HEK293T (cell line): ENCODE measurements around the gene KCNQ1.
A peak's percentile ranks its signal among the peaks of the same experiment; 100 is the strongest.

Source experiments
- CTCF ChIA-PET: fragments of 350-600 bp; formaldehyde crosslinking; extraction: SDS; loops from one replicate; lab custom pipeline; 2021; ENCODE audit warnings: antibody characterized with exemption, inconsistent platforms; lab: Yijun Ruan, JAX
- POLR2A ChIA-PET: fragments of 350-600 bp; formaldehyde crosslinking; extraction: SDS; loops from one replicate; lab custom pipeline; 2020; ENCODE audit warnings: antibody characterized with exemption, inconsistent platforms; lab: Yijun Ruan, JAX
- DNase-seq: peaks from one replicate; pipeline ENCODE4 v3.0.0; 2012; ENCODE audit warnings: mixed read lengths; ENCODE audit errors: extremely low spot score
- ARNT ChIP-seq: fragments of 450-650 bp; IDR thresholded peaks from 2 replicates; pipeline ENCODE4 v1.6.1; 2017; ENCODE audit warnings: mild to moderate bottlenecking
- BHLHE40 ChIP-seq: fragments of 450-650 bp; IDR thresholded peaks from 2 replicates; pipeline ENCODE4 v1.6.1; 2016; ENCODE audit warnings: mild to moderate bottlenecking, moderate library complexity, borderline replicate concordance
- CTBP1 ChIP-seq: fragments of 450-650 bp; IDR thresholded peaks from 2 replicates; pipeline ENCODE4 v1.6.1; 2016; ENCODE audit warnings: borderline replicate concordance
- ELF4 ChIP-seq: fragments of 450-650 bp; IDR thresholded peaks from 2 replicates; pipeline ENCODE4 v1.6.1; 2017; ENCODE audit warnings: antibody characterized with exemption
- FOXA1 ChIP-seq: fragments of 450-650 bp; IDR thresholded peaks from 2 replicates; pipeline ENCODE4 v1.6.1; 2016; ENCODE audit warnings: mild to moderate bottlenecking
- FOXK2 ChIP-seq: fragments of 450-650 bp; IDR thresholded peaks from 2 replicates; pipeline ENCODE4 v1.6.1; 2016; ENCODE audit warnings: mild to moderate bottlenecking
- FOXM1 ChIP-seq: fragments of 450-650 bp; IDR thresholded peaks from 2 replicates; pipeline ENCODE4 v1.6.1; 2017; ENCODE audit warnings: mild to moderate bottlenecking, borderline replicate concordance
- HDGF ChIP-seq: fragments of 450-650 bp; IDR thresholded peaks from 2 replicates; pipeline ENCODE4 v1.6.1; 2017; ENCODE audit warnings: antibody characterized with exemption, borderline replicate concordance
- L3MBTL2 ChIP-seq: fragments of 450-650 bp; conservative IDR thresholded peaks from 2 replicates; pipeline ENCODE4 v1.6.1; 2016; ENCODE audit warnings: mild to moderate bottlenecking
- LEF1 ChIP-seq: fragments of 450-650 bp; IDR thresholded peaks from 2 replicates; pipeline ENCODE4 v1.6.1; 2017; ENCODE audit warnings: mild to moderate bottlenecking, borderline replicate concordance
- NFRKB ChIP-seq: fragments of 450-650 bp; IDR thresholded peaks from 2 replicates; pipeline ENCODE4 v1.6.1; 2016; ENCODE audit warnings: mild to moderate bottlenecking, moderate library complexity
- PKNOX1 ChIP-seq: fragments of 450-650 bp; IDR thresholded peaks from 2 replicates; pipeline ENCODE4 v1.6.1; 2016
- SP1 ChIP-seq: fragments of 450-650 bp; IDR thresholded peaks from 2 replicates; pipeline ENCODE4 v1.6.1; 2017
- SUZ12 ChIP-seq: fragments of 450-650 bp; IDR thresholded peaks from 2 replicates; pipeline ENCODE4 v1.6.1; 2016; ENCODE audit warnings: mild to moderate bottlenecking
- TARDBP ChIP-seq: fragments of 450-650 bp; IDR thresholded peaks from 2 replicates; pipeline ENCODE4 v1.6.1; 2016
- ZNF384 ChIP-seq: fragments of 450-650 bp; IDR thresholded peaks from 2 replicates; pipeline ENCODE4 v1.6.1; 2016

KCNQ1 gene

GRCh38 chr11:2420502-2421225 is 24.1 kb upstream of the KCNQ1 start:
- no peak for TF ChIP-seq CTBP1
- TF ChIP-seq SP1, result no peak
- 0 out of 2 replicates have a peak, but pooled peaks have one; percentile 51 for TF ChIP-seq HDGF
- no peak for TF ChIP-seq FOXK2
- no peak for TF ChIP-seq FOXA1
- peak; percentile 92 for DNase-seq
- ChIA-PET POLR2A (interaction anchor here (1.0 to 3.2 kb wide), 5 partner anchors 11 to 213 kb away, joined by 3 to 30 read pairs (median 18); partner anchors contain the start of gene TSSC4), CTCF (interaction anchor here (0.6 to 3.8 kb wide), 10 partner anchors 12 to 648 kb away, joined by 3 to 87 read pairs (median 10); partner anchors contain the start of genes C11orf21, TSPAN32 and TSSC4)

- DNase-seq, result no peak
- ChIA-PET CTCF (interaction anchor here (0.6 to 3.8 kb wide), 10 partner anchors 12 to 647 kb away, joined by 3 to 87 read pairs (median 10); partner anchors contain the start of genes C11orf21, TSPAN32 and TSSC4), POLR2A (interaction anchor here (1.0 to 3.2 kb wide), 4 partner anchors 12 to 116 kb away, joined by 3 to 30 read pairs (median 23); partner anchors contain the start of gene TSSC4)
- TF ChIP-seq FOXM1 (no peak), FOXA1 (no peak), FOXK2 (no peak), ELF4 (no peak), BHLHE40 (no peak), ZNF384 (no peak), SP1 (no peak)
These were observed 23.4 kb upstream of the KCNQ1 start for GRCh38 chr11:2421226-2421994.

- DNase-seq, result no peak
- CTCF ChIA-PET, result interaction anchor here (1.9 to 3.8 kb wide), 2 partner anchors 109 to 117 kb away, joined by 10 to 87 read pairs; no protein-coding TSS in a partner anchor
- POLR2A ChIA-PET, result interaction anchor here (0.6 kb wide), 1 partner anchor 22 kb away, joined by 3 read pairs; the partner anchor contains the start of gene TSSC4
- TF ChIP-seq SUZ12 (no peak), L3MBTL2 (no peak), PKNOX1 (no peak), FOXA1 (no peak), NFRKB (no peak), ZNF384 (no peak), SP1 (no peak), BHLHE40 (no peak), HDGF (no peak)
These were observed 22.8 kb upstream of the KCNQ1 start for GRCh38 chr11:2421996-2422395.

GRCh38 chr11:2422461-2423156 is 22.2 kb upstream of the KCNQ1 start:
- CTCF ChIA-PET, result no interaction called here
- no peak for TF ChIP-seq FOXK2
- no peak for TF ChIP-seq ARNT
- TF ChIP-seq LEF1, result no peak
- POLR2A ChIA-PET, result interaction anchor here (0.6 kb wide), 1 partner anchor 22 kb away, joined by 3 read pairs; the partner anchor contains the start of gene TSSC4
- DNase-seq, result no peak

GRCh38 chr11:2423157-2424025 is 21.4 kb upstream of the KCNQ1 start:
- TF ChIP-seq CTBP1, result no peak
- no peak for TF ChIP-seq SUZ12
- TF ChIP-seq BHLHE40, result no peak
- no peak for TF ChIP-seq LEF1
- TF ChIP-seq NFRKB, result no peak
- TF ChIP-seq FOXM1, result no peak
- no peak for TF ChIP-seq PKNOX1
- no peak for TF ChIP-seq HDGF
- no peak for TF ChIP-seq FOXK2
- no peak for TF ChIP-seq SP1
- no peak for TF ChIP-seq ELF4
- TF ChIP-seq FOXA1, result no peak
- TF ChIP-seq ZNF384, result no peak
- no peak for TF ChIP-seq L3MBTL2
- TF ChIP-seq TARDBP, result no peak
- DNase-seq, result no peak
- ChIA-PET CTCF (interaction anchor here (1.2 kb wide), 1 partner anchor 108 kb away, joined by 4 read pairs; no protein-coding TSS in a partner anchor), POLR2A (no interaction called here)
